Body of pancreas (tissue), 4 donors: ENCODE data around the gene VPS33B.

Experiments used
- POLR2A ChIP-seq, 3 donors: fragments of 450-650 bp; IDR thresholded peaks; one replicate each; pipeline ENCODE4 v1.6.1; 2016; ENCODE audit warnings: antibody characterized with exemption in 3 of 3, mild to moderate bottlenecking in 2 of 3
- TF ChIP-seq, protein P1 (sequence below), 7 experiments: fragments of 450-650 bp in 4 of 7; fragments of 200-600 bp in 3 of 7; sonication (generic) in 3 of 7; IDR thresholded peaks; one replicate each; pipeline ENCODE4 v1.5.1; 2016 to 2019; ENCODE audit warnings: antibody characterized with exemption in 7 of 7

DNA sequence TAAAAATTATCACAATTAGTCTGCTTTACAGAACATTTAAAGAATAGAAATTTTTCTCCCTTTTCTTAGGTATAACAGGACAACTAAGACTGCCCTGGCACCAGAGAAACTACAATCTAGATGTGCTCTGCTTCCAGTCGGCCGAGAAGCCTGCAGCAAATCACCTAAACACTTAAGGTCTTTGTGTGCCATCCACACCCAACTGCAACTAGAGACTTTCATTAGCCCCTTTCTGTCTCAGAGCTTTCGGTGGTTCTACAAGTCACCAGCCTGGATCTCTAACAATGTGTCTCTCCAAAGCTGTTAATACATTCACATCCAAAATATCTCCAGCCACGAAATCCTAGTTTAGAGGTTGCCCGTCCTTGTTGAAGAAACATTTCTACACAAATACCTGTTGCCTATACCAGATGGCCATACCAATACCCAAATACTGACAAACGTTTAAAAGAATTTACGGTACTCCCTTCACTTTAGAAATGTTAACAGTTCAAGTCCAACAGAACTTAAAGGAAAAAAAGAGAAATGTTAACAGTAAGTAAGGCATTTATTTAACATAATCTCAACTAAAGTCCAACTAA lies 34.7 kb downstream of the VPS33B start:
- TF ChIP-seq, protein P1, sequence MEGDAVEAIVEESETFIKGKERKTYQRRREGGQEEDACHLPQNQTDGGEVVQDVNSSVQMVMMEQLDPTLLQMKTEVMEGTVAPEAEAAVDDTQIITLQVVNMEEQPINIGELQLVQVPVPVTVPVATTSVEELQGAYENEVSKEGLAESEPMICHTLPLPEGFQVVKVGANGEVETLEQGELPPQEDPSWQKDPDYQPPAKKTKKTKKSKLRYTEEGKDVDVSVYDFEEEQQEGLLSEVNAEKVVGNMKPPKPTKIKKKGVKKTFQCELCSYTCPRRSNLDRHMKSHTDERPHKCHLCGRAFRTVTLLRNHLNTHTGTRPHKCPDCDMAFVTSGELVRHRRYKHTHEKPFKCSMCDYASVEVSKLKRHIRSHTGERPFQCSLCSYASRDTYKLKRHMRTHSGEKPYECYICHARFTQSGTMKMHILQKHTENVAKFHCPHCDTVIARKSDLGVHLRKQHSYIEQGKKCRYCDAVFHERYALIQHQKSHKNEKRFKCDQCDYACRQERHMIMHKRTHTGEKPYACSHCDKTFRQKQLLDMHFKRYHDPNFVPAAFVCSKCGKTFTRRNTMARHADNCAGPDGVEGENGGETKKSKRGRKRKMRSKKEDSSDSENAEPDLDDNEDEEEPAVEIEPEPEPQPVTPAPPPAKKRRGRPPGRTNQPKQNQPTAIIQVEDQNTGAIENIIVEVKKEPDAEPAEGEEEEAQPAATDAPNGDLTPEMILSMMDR (IDR thresholded peaks at IDR 0.05) = no peak
- no peak for TF ChIP-seq POLR2A (IDR thresholded peaks at IDR 0.05)
